Measurements from ENCODE around the gene CCDC106.

CCDC106 gene

GRCh38 chr19:55670280-55671053 lies 22.5 kb downstream of the CCDC106 start:
- DNase-seq: no peak

- no peak for DNase-seq
These were observed 23.0 kb downstream of the CCDC106 start for GRCh38 chr19:55671054-55671378.

DNA sequence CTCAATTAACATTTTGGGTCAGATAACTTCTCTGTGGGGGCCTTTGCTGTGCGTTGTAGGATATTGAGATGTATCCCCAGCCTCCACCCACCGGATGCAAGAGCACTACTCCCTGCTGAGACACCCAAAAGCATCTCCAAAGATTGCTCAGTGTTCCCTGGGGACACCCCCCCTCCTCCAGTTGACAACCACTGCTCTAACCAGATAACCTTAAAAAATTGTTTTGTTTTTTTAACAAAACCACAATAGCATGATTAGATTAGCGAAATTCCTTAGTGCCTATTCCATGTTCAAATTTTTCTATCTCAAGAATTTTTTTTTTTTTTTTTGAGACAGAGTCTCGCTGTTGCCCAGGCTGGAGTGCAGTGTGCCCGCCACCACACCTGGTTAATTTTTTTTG lies 24.4 kb downstream of the CCDC106 start:
- DNase-seq: peak; percentile 74

GRCh38 chr19:55673465-55673864 lies 25.5 kb downstream of the CCDC106 start:
- DNase-seq: no peak

DNA sequence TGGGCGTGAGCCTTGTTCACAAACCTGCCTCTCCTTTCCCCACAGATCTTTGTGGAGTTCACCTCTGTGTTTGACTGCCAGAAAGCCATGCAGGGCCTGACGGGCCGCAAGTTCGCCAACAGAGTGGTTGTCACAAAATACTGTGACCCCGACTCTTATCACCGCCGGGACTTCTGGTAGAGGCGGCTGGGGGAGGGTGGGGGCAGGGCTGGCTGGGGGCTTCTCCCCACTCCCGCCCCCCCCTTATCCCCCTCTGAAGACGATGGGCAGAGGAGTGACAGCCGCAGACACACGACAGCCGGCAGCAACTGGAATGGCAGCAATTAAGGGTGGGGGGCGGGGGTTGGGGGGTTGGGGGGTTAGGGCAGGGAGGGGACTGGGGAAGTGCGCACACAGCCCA lies 25.9 kb downstream of the CCDC106 start:
- DNase-seq: no peak

GRCh38 chr19:55674459-55674840 lies 26.4 kb downstream of the CCDC106 start:
- peak; percentile 13 for DNase-seq

GRCh38 chr19:55674841-55675660 lies 27.0 kb downstream of the CCDC106 start, which contains the start of gene EPN1:
TSS of gene EPN1 (plus strand) at chr19:55675226. CDS start at chr19:55678628, 3,402 bp downstream.
- peak; percentile 97 for DNase-seq

- DNase-seq: no peak
These were observed 27.8 kb downstream of the CCDC106 start for GRCh38 chr19:55675661-55676354.

DNA sequence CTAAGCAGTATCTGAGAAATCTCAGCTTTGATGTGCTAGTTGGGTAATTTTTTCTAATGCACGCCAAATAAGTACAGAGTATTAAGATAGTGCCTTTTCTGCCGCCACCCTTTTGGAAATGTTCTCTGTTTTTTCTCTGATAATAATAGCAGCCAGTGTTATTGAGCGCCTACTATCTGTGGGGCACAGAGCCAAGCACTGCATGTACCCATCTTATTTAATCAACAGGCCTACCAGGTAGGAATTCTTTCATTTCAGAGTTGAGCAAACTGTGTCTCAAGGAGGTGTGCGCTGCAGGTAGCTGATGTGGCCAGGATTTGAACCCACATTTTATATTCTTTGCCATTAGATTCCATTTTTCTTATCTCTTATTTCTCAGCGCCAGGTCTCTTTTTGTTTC lies 28.4 kb downstream of the CCDC106 start:
- peak; percentile 16 for DNase-seq

GRCh38 chr19:55676889-55677505 lies 29.0 kb downstream of the CCDC106 start:
- DNase-seq: no peak

GRCh38 chr19:55677572-55678028 lies 29.6 kb downstream of the CCDC106 start:
- DNase-seq: no peak

DNA sequence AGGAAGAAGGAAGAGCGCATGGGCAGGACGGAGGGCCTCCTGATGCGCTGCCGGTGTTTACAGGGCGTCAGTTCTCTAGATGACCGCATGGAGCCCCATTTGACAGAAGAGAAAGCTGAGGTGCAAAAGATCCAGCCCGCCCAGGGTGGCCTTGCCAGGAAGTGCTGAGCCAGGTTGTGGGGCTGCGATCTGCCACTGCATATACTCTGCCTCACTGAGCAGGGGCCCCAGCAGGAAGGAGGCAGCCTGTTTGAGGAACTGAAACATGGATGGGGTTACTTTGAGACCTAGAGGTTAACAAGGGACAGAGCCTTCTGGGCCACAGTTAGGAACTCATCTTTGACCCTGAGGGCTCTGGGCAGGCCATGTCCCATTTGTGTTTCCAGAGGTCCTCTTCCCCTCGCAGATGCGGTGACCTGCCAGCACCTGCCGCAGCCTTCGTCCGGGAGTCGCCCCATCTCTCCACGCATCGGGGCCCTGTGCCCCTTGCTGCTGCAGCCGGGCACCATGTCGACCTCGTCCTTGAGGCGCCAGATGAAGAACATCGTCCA lies 30.2 kb downstream of the CCDC106 start:
- DNase-seq: no peak

DNA sequence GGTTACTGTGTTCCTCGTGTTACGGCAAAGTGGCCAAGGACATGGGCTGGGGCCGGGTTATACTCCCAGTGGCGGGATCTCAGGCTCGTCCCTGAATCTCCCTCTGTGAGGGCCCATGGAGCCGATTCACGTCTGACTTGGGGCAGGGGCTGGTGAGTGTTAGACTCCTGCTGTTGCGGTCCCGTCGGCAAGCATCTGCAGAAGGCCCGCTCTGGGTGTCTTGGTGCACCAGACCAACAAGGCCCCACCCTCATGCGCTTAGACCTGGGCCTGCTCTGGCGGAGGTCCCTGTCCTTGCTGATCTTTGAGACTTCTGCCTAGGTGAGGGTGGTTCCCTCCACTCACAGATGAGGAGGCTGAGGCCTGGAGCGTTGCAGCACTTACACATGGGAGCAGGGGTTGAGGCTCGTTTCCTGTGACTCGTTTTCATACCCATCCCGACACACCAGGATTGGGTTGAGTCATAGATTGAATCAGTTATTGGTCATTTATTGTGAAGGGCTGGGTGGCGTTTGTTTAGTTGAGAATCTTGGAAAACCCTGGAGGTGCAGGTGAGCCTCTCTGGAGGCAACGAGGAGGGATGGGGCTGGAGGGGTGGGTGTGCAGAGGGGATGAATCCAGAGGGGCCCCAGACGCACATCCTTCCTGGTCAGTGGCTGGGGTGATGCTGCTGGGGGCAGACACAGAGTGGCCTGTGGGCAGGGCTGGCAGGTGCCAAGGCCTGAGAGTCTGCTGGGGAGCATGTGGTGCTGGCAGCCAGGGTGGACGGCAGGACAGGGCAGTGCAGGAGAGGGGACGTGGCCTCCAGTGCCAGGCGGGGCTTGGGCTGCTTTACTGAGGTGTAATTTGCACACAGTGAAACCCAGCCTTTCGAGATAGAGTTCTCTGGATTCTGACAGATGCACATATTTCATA lies 31.6 kb downstream of the CCDC106 start:
- peak; percentile 59 for DNase-seq

DNA sequence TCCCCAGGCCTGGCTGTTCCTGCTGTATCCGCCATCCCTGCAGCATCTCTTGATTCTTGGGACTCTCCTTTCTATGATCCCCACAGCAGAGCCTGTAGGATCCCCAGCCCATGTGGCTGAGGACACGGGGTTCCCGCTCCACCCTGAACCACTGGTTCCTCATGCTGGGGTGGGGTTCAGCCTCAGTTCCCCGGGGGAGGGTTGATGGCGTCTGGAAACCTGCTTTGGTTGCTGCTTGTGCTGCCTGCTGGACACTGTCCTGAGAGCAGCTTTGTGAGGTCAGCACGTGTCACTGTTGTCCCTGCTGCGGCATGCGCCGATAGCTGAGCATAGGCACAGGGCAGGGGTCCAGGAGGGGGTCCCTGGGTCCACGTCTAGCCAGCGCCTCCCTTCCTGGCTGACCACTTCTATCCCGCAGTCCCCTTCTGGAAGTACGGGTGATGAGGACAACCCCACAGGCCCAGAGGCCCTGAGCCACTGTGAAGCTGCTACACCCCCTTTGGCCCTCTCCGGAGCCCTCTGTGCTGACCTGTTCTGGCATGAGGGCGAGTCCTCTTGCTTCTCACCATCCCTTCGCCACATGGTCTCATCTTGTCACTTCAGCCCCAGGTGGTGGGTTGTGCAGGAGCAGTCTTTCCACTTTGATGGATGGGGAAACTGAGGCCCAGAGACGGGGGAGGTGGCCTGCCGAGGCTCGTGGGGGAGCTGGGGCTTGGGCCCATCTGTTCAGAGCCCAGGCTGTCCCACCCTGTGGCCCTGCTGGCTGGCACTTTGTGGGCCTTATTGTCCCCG lies 32.5 kb downstream of the CCDC106 start:
- no peak for DNase-seq

- DNase-seq: peak; percentile 20
These were observed 33.4 kb downstream of the CCDC106 start for GRCh38 chr19:55681131-55682092.

DNA sequence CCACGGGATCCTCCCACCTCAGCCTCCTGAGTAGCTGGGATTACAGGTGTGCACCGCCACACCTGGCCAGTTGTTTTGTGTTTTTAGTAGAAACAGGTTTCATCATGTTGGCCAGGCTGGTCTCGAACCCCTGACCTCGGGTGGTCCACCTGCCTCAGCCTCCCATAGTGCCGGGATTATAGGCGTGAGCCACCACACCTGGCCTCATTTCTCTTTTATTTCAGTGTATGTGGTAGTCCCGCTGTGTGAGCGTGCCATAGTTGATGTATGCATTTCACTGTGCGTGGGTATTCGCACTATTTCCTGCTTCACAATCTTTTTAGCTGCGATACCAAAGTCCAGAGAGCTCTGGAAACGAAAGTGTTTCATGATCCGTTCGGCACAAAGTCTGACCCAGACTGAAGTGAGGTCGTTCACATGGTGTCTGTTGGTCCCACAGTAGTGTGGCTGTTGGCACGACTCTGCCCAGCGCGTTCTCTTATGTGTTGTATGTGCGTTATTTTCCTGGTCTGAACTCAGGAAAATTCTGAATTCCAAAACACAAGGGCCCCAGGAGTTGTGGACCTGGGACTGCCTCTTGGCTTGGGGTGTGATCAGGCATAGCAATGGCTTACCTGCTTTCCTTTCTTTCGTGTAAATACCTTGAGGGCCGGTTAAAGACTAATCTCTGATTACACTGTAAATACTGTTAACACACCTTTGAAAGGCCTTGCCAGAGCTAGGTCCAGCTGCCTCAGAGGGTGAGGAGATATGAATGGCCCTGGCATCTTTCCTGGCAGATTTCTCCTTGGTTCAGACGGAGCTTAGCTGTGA lies 35.6 kb downstream of the CCDC106 start:
- no peak for DNase-seq

DNA sequence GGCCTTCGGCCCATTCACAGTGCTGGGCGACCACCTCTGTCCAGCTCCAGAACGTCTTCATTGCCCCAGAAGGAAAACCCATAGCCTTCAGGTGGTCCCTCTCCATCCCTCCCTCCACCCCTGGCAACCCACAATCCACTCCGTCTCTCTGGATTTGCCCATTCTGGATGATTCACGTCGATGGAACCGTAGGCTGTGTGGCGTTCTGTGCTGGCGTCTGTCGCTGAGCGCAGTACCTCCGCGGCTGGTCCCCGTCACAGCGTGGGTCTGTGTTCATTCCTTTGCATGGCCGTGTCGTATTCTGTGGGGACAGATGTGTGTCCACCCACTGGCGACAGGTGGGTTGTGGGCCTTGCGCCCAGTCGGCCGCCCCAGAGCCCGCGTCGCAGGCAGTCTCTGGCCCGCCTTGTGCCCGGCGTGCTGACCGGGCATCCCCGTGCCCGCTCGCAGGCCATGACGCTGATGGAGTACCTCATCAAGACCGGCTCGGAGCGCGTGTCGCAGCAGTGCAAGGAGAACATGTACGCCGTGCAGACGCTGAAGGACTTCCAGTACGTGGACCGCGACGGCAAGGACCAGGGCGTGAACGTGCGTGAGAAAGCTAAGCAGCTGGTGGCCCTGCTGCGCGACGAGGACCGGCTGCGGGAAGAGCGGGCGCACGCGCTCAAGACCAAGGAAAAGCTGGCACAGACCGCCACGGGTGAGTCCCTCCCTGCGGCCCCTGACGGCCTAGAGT lies 37.1 kb downstream of the CCDC106 start:
- DNase-seq: no peak

DNA sequence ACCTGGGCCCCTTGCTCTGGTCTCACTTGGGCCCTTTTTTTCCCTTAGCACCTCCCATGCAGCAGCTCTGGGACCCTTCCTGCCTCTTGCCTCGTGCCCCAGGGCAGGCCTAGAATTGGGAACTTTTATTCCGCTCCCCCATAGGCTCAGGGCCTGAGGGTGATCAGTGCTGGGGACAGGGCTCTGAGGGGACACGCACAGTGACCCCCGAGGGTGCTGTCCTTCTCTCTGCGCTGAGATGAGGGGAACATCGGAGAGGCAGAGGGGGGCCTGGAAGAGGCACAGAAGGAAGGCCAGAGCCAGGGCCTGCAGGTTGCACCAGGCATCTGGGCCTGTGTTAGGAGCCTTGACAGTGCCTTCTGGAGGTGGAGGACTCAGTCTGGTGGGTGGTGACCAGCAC lies 37.8 kb downstream of the CCDC106 start:
- no peak for DNase-seq

Measured in EL (cell line).